Stimulated activated CD8-positive, alpha-beta memory T cell treated with anti-CD3 and anti-CD28 coated beads, Interleukin-12 subunit alpha, Interleukin-12 subunit beta, amount 100 ng/mL, for 4 hours (primary cell): ENCODE results near the gene TFAP2A.

ENCODE experiments used
- DNase-seq: peaks from one replicate; pipeline ENCODE4 v3.0.0-alpha.2; 2020; ENCODE audit warnings: low read depth

The TFAP2A gene

GRCh38 chr6:10425975-10426780 is 11.3 kb upstream of the TFAP2A start:
- no peak for DNase-seq

- no peak for DNase-seq
These were observed 10.5 kb upstream of the TFAP2A start for GRCh38 chr6:10425176-10425974.

DNA sequence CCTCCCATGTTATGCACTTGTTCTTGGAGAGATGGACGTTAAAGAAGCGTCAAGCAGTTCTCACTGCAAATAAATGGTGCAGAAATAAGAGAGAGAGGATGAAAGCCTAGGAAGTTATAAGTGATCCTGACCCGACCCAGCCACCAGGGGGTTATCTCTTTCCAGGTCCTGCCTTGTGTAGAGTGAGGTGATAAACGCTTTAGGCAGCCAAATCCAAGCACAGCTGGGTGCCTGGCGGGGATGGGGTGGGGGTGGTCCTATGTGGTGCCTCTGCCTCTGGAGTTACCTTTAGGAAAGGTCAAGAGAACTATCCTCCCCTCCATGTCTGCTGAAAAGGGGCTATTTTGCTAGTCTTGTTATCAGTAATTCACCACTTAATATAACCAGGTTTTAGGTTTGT is 9.2 kb upstream of the TFAP2A start:
- DNase-seq = no peak

DNA sequence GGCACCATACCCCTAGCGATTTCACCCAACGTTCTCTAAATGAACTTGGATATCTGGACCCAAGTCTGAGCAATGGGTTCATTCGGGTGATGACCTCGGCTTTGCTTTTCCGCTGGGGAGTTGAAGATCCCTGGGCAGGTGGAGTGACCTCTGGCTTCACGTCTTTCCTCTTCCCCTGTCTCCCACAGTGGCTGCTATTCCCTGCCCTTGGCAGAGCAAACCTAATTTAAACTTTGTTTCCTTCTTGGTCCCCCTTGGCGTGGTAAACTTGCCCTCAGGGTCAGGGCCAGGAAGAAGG is 7.8 kb upstream of the TFAP2A start:
- DNase-seq = no peak

DNA sequence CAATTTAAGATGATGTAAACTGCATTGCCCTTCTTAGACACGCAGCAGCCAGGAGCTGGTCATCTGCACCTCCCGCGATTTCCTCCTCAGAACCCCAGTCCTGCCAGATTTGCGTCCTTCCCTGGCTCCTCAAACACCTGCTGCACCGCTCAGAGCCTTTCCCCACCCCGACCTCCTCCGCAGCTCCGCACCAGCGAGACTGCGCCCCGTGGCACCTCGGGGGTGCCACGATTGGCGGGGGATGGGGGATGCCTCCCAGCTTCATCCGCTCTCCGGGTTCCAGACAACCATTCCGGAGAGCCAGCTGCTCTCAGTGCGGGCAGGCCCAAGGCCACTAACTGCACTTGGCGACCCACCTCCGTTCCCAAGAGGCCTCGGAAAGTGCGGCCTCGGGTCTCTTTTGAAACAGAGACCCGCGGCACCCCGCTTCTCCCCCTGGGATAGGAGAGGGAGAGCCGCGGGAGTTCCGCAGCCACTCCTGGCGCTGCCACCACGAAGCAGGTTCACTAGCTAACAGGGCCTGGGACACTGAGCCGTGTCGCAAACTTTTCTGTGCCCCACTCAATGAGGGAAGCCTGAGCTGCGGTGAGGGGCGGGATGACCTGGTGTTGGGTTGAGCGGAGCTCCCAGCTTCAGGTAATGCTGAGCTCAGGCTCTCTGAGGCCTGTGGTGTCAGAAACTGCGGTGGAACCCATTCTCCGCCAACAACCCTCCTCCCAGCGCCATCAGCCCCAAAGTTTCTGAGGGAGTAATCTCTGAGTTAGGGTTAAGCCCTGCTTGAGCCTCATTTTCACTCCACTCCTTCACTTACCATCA is 7.3 kb upstream of the TFAP2A start:
- DNase-seq = no peak

- DNase-seq = no peak
These were observed 6.5 kb upstream of the TFAP2A start for GRCh38 chr6:10421158-10421920.

DNA sequence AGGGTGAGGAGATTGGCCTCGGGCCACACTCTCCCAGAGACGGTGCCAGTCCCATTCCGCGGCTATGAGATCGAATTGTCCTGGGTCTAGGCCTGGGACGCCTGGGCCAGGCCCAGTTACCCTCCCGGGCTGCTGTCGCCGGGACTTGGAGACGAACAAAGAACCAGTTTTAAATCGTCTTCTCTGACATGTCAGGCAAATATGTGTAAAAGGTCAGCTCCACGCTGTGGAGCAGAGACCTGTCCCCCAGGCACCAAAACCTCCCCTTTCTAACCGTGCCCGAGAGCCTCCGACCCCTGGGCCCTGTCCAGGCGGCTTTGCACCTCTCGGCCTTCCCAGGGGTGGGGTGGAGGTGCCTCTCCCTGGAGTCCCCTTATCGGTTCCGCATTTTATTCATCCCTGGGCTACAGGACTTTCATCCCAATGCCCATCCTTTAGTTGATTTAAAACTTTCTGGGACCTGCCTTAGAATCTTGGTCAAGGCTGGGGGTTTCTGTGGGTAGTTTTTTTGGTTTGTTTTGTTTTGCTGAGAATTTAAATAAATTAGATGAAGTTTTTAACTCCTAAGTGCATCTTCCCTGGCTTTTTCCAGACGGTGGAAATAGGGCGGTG is 5.8 kb upstream of the TFAP2A start:
- no peak for DNase-seq

DNA sequence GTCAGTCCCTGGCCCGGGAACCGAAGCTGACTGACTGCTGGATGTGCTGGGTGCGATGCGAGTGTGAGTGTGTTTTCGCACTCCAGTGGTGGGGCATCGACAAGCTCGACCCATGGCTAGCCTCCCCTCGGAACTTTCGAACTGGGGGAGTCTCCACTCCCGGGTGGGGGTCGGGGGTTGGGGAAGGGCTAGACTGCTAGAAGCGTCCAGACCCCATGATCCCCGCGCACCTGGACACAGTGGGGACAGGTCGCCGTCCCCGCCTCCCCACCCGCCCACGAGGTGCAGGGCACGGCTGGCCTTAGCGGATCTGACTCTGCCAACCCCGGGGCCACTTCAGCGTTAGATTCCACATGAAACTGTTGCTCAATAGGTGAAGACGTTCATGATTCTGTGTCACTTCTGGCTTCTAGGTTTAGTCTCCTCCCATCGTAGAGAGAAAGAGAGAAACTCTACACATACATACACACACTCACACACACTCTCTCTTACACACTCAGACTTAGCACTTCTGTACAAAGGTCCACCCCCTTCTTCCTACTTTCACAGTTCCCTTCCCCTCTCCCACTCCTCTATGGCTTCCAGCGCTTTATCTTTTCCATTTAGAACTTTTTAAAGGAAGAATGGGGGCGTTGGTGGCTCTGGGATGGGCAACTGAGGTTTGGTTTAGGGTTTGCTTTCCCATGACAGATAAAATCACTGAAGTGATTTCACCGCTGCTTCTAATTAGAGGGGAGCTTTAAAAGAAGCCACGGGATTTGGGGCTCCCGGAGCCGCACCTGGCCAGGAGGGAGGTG is 5.1 kb upstream of the TFAP2A start:
- DNase-seq = no peak

DNA sequence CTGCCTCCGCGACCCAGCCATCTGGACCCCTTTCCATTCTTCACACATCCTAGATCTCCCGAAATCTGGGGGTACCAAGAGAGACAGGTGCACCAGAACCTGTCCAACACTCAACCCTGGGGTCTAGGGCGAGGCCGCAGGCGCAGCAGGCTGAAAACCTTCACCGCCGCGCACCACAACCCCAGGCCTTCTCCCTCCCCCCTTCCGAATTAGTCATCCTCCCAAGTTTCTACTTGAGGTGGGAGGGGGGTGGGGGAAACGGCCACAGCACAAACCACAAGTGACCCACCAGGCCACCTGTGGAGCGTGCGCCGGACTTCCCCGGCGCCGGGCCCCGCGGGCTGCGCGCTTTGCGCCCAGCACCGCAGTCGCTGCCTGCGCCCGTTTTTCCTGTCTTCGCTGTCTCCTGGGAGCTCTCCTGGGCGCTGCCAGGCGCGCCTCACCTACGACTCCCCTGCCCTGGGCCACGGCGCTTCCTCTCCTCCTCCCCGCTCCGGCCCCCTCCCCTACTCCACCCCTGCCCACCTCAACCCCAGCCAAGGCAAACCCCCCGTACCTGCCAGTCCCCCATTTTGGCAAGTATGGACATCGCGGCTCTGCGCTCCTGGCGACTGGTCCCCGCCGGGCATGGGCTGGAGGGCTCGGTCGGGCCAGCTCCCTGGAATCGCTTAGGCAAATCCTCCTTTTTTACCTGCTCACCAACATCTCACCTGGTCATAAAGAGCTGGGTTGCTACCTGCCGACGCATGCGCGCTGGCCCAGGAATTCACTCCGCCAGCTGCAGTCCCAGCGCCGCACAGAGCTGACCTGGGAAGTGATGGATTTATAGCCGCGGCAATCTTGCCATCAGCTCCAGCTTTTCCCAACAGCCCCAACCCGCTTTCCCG is 4.2 kb upstream of the TFAP2A start:
- no peak for DNase-seq

GRCh38 chr6:10418361-10418861 is 3.5 kb upstream of the TFAP2A start:
- DNase-seq = no peak

DNA sequence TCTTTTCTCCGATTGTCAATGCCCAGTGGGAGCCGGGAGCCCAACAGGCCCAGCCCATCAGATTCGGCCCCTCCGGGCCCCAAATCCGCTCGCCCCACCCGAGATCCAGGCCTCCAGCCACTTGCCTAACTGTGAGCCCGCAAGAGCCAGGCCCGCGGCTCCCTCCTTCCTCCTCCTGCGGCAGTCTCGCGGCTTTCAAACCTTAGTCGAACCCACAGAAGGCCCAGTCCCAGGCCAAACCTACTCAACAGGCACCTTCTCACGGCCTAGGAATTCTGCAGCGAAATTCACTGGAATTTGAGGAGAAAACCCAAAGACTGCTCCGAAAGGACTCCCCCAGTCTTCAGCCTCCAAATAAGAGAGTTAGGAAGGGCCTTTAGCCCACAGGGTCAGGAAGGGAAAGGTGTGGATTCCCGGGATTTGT is 2.8 kb upstream of the TFAP2A start:
- no peak for DNase-seq

DNA sequence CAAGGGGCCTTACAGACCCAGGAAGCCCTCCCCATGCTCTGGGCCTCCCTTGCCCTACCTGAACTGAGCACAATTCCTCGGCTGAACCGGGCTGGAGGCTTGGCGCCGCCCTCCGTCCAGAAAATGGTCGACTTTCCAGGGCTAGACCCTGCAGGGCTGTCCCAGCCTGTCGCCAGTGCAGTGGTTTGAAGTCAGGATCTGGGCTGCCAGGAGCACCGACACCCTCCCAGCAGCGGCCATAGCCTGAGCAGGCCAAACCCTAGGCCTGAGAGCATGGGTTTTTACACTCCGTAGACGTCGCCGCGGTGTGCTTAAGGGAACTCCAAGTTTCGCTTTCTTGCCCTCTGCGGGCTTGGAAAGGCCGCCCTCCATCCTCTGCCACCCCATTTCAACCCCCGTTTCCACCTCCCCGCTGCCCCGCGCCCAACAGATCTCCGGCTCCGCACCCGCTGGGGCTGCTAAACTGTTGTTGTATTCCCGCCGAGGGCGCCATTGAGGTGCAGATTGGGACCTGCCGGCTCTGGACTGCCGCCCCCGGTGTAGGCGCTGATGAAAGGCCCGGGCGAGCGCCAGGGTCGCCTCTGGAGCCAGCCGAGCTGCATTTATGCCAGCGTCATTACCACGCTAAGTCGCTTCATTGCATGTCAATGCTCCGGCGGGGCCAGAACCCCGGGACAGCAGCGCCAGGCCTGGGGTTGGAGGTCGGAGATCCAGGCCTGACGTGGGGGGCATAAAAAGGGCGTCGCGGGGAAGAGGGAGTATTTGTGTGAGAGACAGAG is 2.2 kb upstream of the TFAP2A start:
- no peak for DNase-seq

DNA sequence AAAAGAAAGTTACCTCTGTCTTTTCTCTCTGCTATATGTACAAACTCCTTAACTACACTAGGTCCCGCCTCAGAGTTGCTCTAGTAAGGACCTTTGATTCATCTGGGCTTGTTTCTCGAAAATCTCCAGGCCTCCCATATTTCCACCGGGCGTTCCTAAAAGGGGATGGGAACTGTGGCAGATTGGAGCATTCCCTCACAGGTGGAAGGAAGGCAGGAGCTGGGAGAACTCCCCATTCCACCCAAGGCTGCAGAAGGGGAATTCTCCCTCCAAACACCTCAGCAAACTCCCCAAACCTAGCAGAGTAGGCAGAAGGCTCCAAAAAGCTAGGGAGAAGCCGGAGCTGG is 1.6 kb upstream of the TFAP2A start:
- no peak for DNase-seq

DNA sequence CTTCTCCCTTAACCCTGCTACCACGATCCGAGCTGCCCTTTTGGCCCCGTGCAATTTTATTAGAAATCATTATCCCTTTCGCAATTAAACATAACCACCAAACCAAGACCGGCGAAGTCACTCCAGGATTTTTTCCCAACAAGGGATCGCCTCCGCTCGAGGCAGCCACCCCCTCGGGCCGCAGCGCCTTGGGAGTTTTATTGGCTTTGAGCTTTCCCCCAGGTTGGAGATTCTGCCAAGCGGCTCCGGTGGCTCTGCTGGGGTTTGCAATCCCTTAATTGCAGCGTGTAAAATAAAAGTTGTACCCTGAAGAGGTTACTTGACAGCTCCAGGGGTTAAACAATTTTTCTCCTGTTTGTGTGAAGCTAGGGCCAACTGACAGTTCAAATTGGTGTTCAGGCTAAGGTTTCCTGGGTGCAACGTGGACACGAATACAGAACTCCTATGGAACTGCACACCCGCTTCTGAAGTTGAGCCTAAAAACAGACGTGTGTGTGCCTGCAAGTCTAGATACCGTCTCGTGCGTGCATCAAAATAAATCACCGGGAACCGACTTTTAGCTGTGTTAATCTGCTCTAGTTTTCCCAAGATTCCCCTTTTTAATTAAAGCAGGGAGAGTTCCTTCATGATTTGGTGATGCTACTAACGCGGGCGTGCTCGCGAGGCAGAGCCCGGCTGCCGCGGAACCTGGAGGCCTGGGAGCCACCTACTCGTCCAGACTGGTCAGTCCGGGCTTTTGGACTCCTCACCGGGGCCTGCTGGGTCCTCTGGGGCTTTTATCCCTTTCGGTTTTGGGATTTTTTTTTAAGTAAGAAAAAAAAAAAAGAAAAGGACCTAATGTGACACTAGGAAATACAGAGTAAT is 975 bp upstream of the TFAP2A start:
- DNase-seq = no peak

DNA sequence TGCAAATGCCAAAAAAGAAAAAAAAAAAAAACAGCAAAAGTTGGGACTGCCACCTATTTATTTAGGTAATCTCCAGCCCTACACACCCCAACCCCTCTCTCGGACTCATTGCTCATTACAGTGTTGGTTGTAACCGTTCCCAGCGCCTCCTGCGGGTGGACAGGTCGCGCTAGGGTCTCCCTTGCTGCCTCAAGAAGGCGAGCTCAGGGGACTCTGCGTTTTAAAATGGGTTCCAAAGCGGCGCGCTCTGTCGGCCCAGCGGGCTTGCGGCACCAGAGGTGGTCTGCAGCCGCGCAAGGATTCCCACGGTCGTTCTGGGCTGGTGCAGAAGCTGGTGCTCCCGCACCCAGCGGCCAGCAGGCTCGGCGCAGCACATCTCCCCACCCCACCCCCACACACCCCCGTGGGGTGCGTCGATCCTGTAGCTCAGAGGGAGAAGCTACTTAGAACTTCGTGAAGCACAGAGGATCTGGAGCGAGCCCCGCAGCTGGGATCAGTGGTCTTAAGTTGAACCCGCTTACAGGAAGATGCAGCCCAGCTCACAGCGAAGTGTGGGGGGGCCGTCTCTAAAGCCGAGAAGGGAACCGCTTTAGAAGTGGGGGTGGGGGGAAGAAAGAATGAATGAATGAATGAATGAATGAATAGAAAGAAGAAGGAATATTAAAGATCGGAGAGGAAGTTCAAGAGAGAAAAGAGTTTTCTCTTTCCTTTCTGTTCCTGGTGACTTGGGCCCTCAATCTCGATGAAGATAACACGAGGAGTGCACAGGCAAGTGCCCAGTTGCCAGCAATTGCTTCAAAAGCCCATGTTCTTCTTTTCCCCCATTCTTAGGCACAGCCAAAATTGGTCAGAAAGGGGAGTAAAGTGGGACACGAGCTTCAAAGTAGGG is 780 bp downstream of the TFAP2A start:
- DNase-seq = no peak

DNA sequence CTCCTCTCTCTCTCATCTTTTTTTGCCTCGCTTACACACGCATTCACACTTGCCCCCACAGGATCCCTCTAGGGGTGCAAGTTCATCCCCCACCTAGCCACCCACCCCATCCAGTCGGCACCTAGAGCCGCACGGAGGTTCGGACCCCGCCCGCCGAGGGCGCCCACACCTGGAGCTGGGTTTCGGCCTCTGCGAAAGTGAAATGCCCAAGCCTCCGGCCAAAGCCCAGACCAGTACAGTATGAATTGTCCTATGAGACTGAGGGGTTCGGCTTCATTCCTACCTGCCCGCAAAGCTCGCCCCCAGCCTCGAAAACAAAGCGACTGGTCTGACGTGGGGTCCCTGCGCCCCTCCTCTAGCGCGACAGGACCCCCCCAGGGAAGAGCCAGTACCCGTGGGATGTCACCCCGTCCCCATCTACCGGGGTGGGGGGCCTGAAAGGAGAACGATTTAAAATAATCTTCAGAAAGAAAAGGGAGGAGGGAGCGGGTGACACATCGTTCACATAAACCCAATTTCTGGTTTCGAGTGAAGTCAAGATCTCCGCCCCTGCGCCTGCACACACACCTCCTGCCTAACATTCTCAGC is 1.5 kb downstream of the TFAP2A start:
- DNase-seq = no peak
